Measurements from ENCODE around the gene ZNF831.

The ZNF831 gene

DNA sequence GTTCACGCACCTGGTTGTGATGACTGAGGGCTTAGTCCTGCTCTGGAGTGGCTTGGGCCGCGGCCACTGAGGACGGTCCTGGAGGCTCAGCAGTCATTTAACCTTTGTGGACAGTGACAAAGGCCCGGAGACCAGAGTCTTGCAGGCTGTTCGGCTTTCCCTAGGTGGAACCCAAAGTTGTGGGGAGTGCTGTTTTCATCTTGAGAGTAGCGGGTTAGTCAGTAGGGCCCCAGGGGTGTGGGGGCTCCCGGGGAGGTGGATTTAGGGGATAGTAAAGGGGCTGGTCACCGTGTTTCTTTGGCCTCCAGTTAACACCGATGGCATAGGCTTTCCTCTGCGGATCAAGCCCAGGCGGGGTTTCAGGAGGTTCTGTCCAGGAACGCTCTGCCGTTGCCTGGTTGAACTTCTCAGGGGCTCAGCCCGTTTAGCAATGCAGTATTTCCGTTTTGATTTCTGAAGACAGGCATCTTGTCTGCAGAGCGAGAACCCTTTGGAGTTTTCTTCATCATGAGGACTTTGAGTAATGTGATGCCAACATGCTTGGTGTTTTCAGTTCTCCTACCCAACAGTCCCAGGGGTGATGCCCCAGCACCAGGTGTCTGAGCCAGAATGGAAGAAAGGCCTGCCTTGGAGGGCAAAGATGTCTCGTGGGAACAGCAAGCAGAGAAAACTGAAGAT lies 31.8 kb downstream of the ZNF831 start:
- Histone ChIP-seq H3K27me3 (replicated peaks) (no peaks in the 10 kb centered on the region), H3K27ac (no peak overlapping the region), H3K4me3 (ENCODE audit: low read depth, low read length) (no peak overlapping the region), H3K36me3 (replicated peaks) (no peaks in the 10 kb centered on the region)
- TF ChIP-seq CTCF (IDR thresholded peaks at IDR 0.05; ENCODE audit: low read depth, low read length, missing control alignments): no peak
- DNase-seq: no peak
- in situ Hi-C loops (cut with HindIII; ENCODE audit: low pct_ligation_motif_present, low sequenced_read_pairs): no loop called here

GRCh38 chr20:59204165-59204894 lies 40.7 kb downstream of the ZNF831 start:
- Histone ChIP-seq H3K27ac (no peak overlapping the region), H3K4me3 (ENCODE audit: low read depth, low read length) (no peak overlapping the region), H3K27me3 (replicated peaks) (no peaks in the 10 kb centered on the region), H3K36me3 (replicated peaks) (no peaks in the 10 kb centered on the region)
- DNase-seq: no peak
- TF ChIP-seq CTCF (IDR thresholded peaks at IDR 0.05; ENCODE audit: low read depth, low read length, missing control alignments): no peak
- in situ Hi-C loops (cut with HindIII; ENCODE audit: low pct_ligation_motif_present, low sequenced_read_pairs): loop anchor here (25.0 kb wide), 1 partner anchor 342 kb away; the partner anchor contains the start of genes GNAS and GNAS-AS1

- in situ Hi-C loops (cut with HindIII; ENCODE audit: low pct_ligation_motif_present, low sequenced_read_pairs): loop anchor here (25.0 kb wide), 1 partner anchor 343 kb away; the partner anchor contains the start of genes GNAS and GNAS-AS1
- H3K4me3 ChIP-seq (ENCODE audit: low read depth, low read length): no peak overlapping the region
- no peaks in the 10 kb centered on the region for H3K27me3 ChIP-seq (replicated peaks)
- no peak overlapping the region for H3K27ac ChIP-seq
- H3K36me3 ChIP-seq (replicated peaks): no peaks in the 10 kb centered on the region
- no peak for DNase-seq
- TF ChIP-seq CTCF (IDR thresholded peaks at IDR 0.05; ENCODE audit: low read depth, low read length, missing control alignments): no peak
Observed at GRCh38 chr20:59205044-59205443, 41.4 kb downstream of the ZNF831 start.

DNA sequence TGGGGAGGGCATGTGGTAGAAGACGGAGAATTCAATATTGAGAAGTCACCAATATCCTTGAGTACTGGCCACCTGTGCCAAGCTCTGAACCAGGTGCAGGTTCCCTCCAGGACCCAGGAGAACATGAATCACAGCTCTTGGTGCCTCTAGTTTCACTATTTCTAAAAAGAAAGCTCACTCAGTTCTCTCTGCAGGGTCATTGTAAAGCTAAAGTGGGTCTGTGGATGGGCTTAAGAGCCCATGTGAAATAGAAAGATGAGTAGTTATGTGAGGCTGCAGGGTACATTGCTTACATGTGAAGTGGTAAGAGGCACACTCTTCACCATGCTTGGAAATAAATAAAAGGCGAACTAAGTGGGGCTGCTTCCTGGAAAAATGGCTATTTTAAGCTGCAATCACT lies 43.6 kb downstream of the ZNF831 start:
- in situ Hi-C loops (cut with HindIII; ENCODE audit: low pct_ligation_motif_present, low sequenced_read_pairs): loop anchor here (25.0 kb wide), 1 partner anchor 345 kb away; the partner anchor contains the start of genes GNAS and GNAS-AS1

GRCh38 chr20:59207742-59208357 lies 44.2 kb downstream of the ZNF831 start:
- TF ChIP-seq CTCF (IDR thresholded peaks at IDR 0.05; ENCODE audit: low read depth, low read length, missing control alignments): peak; percentile 11
- no peaks in the 10 kb centered on the region for H3K27me3 ChIP-seq (replicated peaks)
- H3K36me3 ChIP-seq (replicated peaks): no peaks in the 10 kb centered on the region
- H3K4me3 ChIP-seq (ENCODE audit: low read depth, low read length): no peak overlapping the region
- H3K27ac ChIP-seq: no peak overlapping the region
- DNase-seq: no peak
- in situ Hi-C loops (cut with HindIII; ENCODE audit: low pct_ligation_motif_present, low sequenced_read_pairs): loop anchor here (25.0 kb wide), 1 partner anchor 346 kb away; the partner anchor contains the start of genes GNAS and GNAS-AS1

More for the DNA sequence above, 43.6 kb downstream of the ZNF831 start:
- Histone ChIP-seq H3K4me3 (ENCODE audit: low read depth, low read length) (no peak overlapping the region), H3K27ac (no peak overlapping the region), H3K27me3 (replicated peaks) (no peaks in the 10 kb centered on the region), H3K36me3 (replicated peaks) (no peaks in the 10 kb centered on the region)
- DNase-seq: no peak
- no peak for TF ChIP-seq CTCF (IDR thresholded peaks at IDR 0.05; ENCODE audit: low read depth, low read length, missing control alignments)

Measured in brain microvascular endothelial cell (primary cell).